Spleen (tissue), 11 donors: ENCODE results near the gene IL1RAPL1. TPM values are rescaled to one million over a fixed set of nuclear protein-coding genes. Genes with fewer than 3 reads are reported as not detected.

Experiments
- DNase-seq: peaks from one replicate; pipeline ENCODE4 v3.0.0-alpha.2; 2020
- H3K27ac ChIP-seq, 8 donors: fragments of 200-600 bp; sonication (generic) in 7 of 8; 1 replicate in 4 of 8; 2 replicates in 4 of 8; pipeline versions ENCODE4 v1.5.0 to v1.8.0; 2016 to 2021; ENCODE audit warnings: inconsistent platforms in 4 of 8, mild to moderate bottlenecking in 4 of 8, moderate library complexity in 1 of 8
- H3K27me3 ChIP-seq, 7 donors: fragments of 200-600 bp; sonication (generic) in 6 of 7; replicated peaks in 1 of 7; 1 replicate in 4 of 7; 2 replicates in 3 of 7; pipeline versions ENCODE4 v1.5.0 to v1.8.0; 2016 to 2021; ENCODE audit warnings: inconsistent platforms in 3 of 7, mild to moderate bottlenecking in 1 of 7
- H3K36me3 ChIP-seq, 6 donors: fragments of 200-600 bp; sonication (generic) in 5 of 6; 1 replicate in 4 of 6; 2 replicates in 2 of 6; pipeline versions ENCODE4 v1.5.0 to v1.8.0; 2016 to 2021; ENCODE audit warnings: inconsistent platforms in 2 of 6
- H3K4me1 ChIP-seq, 6 donors: fragments of 200-600 bp; sonication (generic) in 5 of 6; 1 replicate in 3 of 6; 2 replicates in 3 of 6; pipeline versions ENCODE4 v1.5.0 to v1.8.0; 2016 to 2021; ENCODE audit warnings: inconsistent platforms in 3 of 6
- H3K4me3 ChIP-seq, 8 donors: fragments of 200-600 bp; sonication (generic) in 7 of 8; 1 replicate in 4 of 8; 2 replicates in 4 of 8; pipeline versions ENCODE4 v1.5.0 to v1.8.0; 2016 to 2021; ENCODE audit warnings: inconsistent platforms in 4 of 8, mild to moderate bottlenecking in 4 of 8, moderate library complexity in 2 of 8
- H3K9me3 ChIP-seq, 8 donors: fragments of 200-600 bp; sonication (generic) in 7 of 8; 1 replicate in 4 of 8; 2 replicates in 4 of 8; pipeline versions ENCODE4 v1.5.0 to v1.8.0; 2016 to 2021; ENCODE audit warnings: inconsistent platforms in 4 of 8
- POLR2A ChIP-seq, 3 donors: fragments of 450-650 bp; IDR thresholded peaks; one replicate each; pipeline ENCODE4 v1.5.1; 2017; ENCODE audit warnings: antibody characterized with exemption in 3 of 3, mild to moderate bottlenecking in 1 of 3
- POLR2AphosphoS5 ChIP-seq, 3 donors: sonication (generic); formaldehyde crosslinking; IDR thresholded peaks; one replicate each; pipeline ENCODE4 v1.5.1; 2017; ENCODE audit warnings: antibody characterized with exemption in 3 of 3
- WGBS, 5 donors: extraction: QIAGEN DNeasy Blood & Tissue Kit in 3 of 5; methylation state at CpG; one replicate each; pipeline versions ENCODE4 v1.1.5 to v1.1.7; 2013 to 2018; 5-methylcytosine and 5-hydroxymethylcytosine counted together
- intact Hi-C: fragments of 100-400 bp; cut with DNase I; formaldehyde crosslinking; loops from one replicate; pipeline ENCODE4 v1.15.0; 2023; ENCODE audit warnings: low total_unique reads
- polyA plus RNA-seq, 3 donors: library from polyadenylated mRNA; stranded (reverse); fragments of 200-250 nt; gene quantifications; one replicate each; pipeline ENCODE4 v1.2.1, GENCODE V29; 2013
- total RNA-seq, 7 donors: library from RNA; depleted of rRNA in 3 of 7; stranded (reverse); fragments of >200 nt in 3 of 7; fragmentation: NEBNext Ultra II Directional in 4 of 7; extraction: Animal tissue kit (Norgen Biotek cat#: 25700) in 4 of 7; gene quantifications; one replicate each; pipeline versions ENCODE4 v1.1.0 to v1.2.1, GENCODE V29; 2016 to 2021
- TF ChIP-seq, protein P1 (sequence below), 11 experiments: fragments of 200-600 bp in 7 of 11; fragments of 450-650 bp in 4 of 11; sonication (generic) in 4 of 11; IDR thresholded peaks in 8 of 11; conservative IDR thresholded peaks in 3 of 11; 1 replicate in 7 of 11; 2 replicates in 4 of 11; pipeline versions ENCODE4 v1.4.0 to v1.8.0; 2016 to 2021; ENCODE audit warnings: antibody characterized with exemption in 11 of 11, inconsistent platforms in 4 of 11, mild to moderate bottlenecking in 1 of 11
- donor health status: healthy with polysubstance abuse.
- donor health status: DM: no; HTN: no; CAD: no; lungs with moderate emphysema.
- donor health status: DM: no; HTN: no; CAD: no.
- donor health status: Bipolar disorder and iron deficiency.
- donor health status: healthy.
- donor health status: DM: no; HTN: no; CAD: no.
- donor health status: DM: yes; HTN: yes; CAD: no.

IL1RAPL1 gene
- total and polyA plus RNA-seq, 10 donors, result 0.03 to 0.19 TPM; not detected in 8

DNA sequence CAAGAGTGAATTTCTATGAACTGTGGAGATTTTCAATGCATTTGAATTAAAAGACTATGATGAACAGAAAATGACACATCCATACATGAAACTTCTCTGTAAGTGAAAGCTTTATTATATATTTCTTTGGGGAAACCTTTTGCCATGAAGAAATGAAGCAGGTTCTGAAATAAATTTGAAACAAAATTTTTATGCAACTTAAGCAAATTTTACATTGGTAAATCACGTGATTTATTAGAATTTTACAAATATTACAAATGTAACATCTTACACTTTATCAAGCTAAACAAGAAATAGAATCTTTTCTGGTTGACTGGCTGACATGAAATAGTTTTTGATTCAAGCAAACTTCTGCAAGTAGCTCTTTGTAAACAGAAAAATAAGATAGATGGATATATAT is 131.2 kb downstream of the IL1RAPL1 start:
- TF ChIP-seq POLR2A (IDR thresholded peaks at IDR 0.05), result no peak
- TF ChIP-seq, protein P1, sequence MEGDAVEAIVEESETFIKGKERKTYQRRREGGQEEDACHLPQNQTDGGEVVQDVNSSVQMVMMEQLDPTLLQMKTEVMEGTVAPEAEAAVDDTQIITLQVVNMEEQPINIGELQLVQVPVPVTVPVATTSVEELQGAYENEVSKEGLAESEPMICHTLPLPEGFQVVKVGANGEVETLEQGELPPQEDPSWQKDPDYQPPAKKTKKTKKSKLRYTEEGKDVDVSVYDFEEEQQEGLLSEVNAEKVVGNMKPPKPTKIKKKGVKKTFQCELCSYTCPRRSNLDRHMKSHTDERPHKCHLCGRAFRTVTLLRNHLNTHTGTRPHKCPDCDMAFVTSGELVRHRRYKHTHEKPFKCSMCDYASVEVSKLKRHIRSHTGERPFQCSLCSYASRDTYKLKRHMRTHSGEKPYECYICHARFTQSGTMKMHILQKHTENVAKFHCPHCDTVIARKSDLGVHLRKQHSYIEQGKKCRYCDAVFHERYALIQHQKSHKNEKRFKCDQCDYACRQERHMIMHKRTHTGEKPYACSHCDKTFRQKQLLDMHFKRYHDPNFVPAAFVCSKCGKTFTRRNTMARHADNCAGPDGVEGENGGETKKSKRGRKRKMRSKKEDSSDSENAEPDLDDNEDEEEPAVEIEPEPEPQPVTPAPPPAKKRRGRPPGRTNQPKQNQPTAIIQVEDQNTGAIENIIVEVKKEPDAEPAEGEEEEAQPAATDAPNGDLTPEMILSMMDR (IDR thresholded peaks at IDR 0.05 in 8 of 11, conservative IDR thresholded peaks at IDR 0.05 in 3 of 11), result no peak
- no peak for TF ChIP-seq POLR2AphosphoS5 (IDR thresholded peaks at IDR 0.05)
- WGBS, 5 donors, result 32 to 63% (median 55%) methylated on average over 1 of the region's 1 CpG
- H3K9me3 ChIP-seq, result peaks cover 0 to 4% (median 0%) of the 10 kb centered on the region in 8 donors
- DNase-seq, result no peak
- H3K36me3 ChIP-seq, result no peaks in the 10 kb centered on the region
- no peak overlapping the region for H3K4me3 ChIP-seq
- H3K27ac ChIP-seq, result no peak overlapping the region
- no peaks in the 10 kb centered on the region for H3K4me1 ChIP-seq
- no peaks in the 10 kb centered on the region for H3K27me3 ChIP-seq
- intact Hi-C loops, result no loop called here

GRCh38 chrX:28719620-28720019 is 132.4 kb downstream of the IL1RAPL1 start:
- no peaks in the 10 kb centered on the region for H3K4me1 ChIP-seq
- peaks cover 0 to 4% (median 0%) of the 10 kb centered on the region in 8 donors for H3K9me3 ChIP-seq
- no peak overlapping the region for H3K4me3 ChIP-seq
- WGBS, 5 donors, result 64 to 90% (median 80%) methylated on average over 2 of the region's 2 CpGs
- no peaks in the 10 kb centered on the region for H3K36me3 ChIP-seq
- intact Hi-C loops, result no loop called here
- DNase-seq, result no peak
- no peak overlapping the region for H3K27ac ChIP-seq
- H3K27me3 ChIP-seq, result no peaks in the 10 kb centered on the region
- TF ChIP-seq POLR2A (IDR thresholded peaks at IDR 0.05), result no peak
- TF ChIP-seq, protein P1 (IDR thresholded peaks at IDR 0.05 in 8 of 11, conservative IDR thresholded peaks at IDR 0.05 in 3 of 11), result no peak
- no peak for TF ChIP-seq POLR2AphosphoS5 (IDR thresholded peaks at IDR 0.05)

- H3K36me3 ChIP-seq, result no peaks in the 10 kb centered on the region
- intact Hi-C loops, result no loop called here
- TF ChIP-seq, protein P1 (IDR thresholded peaks at IDR 0.05 in 8 of 11, conservative IDR thresholded peaks at IDR 0.05 in 3 of 11), result no peak
- TF ChIP-seq POLR2A (IDR thresholded peaks at IDR 0.05) (no peak), POLR2AphosphoS5 (IDR thresholded peaks at IDR 0.05) (no peak)
- WGBS, 5 donors, result 47 to 68% (median 58%) methylated on average over 2 of the region's 2 CpGs
- no peak overlapping the region for H3K4me3 ChIP-seq
- H3K9me3 ChIP-seq, result no peaks in the 10 kb centered on the region
- H3K27me3 ChIP-seq, result no peaks in the 10 kb centered on the region
- no peak for DNase-seq
- no peaks in the 10 kb centered on the region for H3K4me1 ChIP-seq
- no peak overlapping the region for H3K27ac ChIP-seq
Observed at GRCh38 chrX:28752330-28752729, 165.1 kb downstream of the IL1RAPL1 start.

- H3K27me3 ChIP-seq, result no peaks in the 10 kb centered on the region
- TF ChIP-seq POLR2A (IDR thresholded peaks at IDR 0.05), result no peak
- TF ChIP-seq POLR2AphosphoS5 (IDR thresholded peaks at IDR 0.05), result no peak
- TF ChIP-seq, protein P1 (IDR thresholded peaks at IDR 0.05 in 8 of 11, conservative IDR thresholded peaks at IDR 0.05 in 3 of 11), result no peak
- intact Hi-C loops, result no loop called here
- H3K4me3 ChIP-seq, result no peak overlapping the region
- H3K27ac ChIP-seq, result no peak overlapping the region
- H3K4me1 ChIP-seq, result no peaks in the 10 kb centered on the region
- H3K36me3 ChIP-seq, result no peaks in the 10 kb centered on the region
- DNase-seq, result no peak
- 41 to 57% (median 53%) methylated on average over 2 of the region's 2 CpGs for WGBS, 5 donors
- H3K9me3 ChIP-seq, result no peaks in the 10 kb centered on the region
Observed at GRCh38 chrX:28756175-28756574, 168.9 kb downstream of the IL1RAPL1 start.
